BJ (cell line): ENCODE measurements around the gene EBI3. TPM values are rescaled to one million over a fixed set of nuclear protein-coding genes. Genes with fewer than 3 reads are reported as not detected.
A peak's percentile ranks its signal among the peaks of the same experiment; 100 is the strongest.
"Not testable (repeated sequence)": the region's sequence is repeated elsewhere in the genome, so short reads cannot be mapped to it uniquely, and the experiment has no call there.

ENCODE experiments used
- CTCF ChIA-PET: fragments of 350-600 bp; formaldehyde crosslinking; extraction: SDS; loops from one replicate; lab custom pipeline; 2021; ENCODE audit warnings: antibody characterized with exemption, inconsistent platforms; lab: Yijun Ruan, JAX
- POLR2A ChIA-PET: fragments of 300-600 bp; sonication (Branson Sonifier 250); formaldehyde crosslinking; extraction: SDS; loops from one replicate; lab custom pipeline; 2021; ENCODE audit warnings: antibody characterized with exemption; lab: Charles Lee
- DNase-seq: peaks from one replicate; pipeline ENCODE4 v3.0.0-alpha.2; 2011; ENCODE audit warnings: low read depth
- H3K27me3 ChIP-seq: 2 replicates; pipeline ENCODE4 v1.6.0; 2011; ENCODE audit warnings: low read length; ENCODE audit not compliant: control insufficient read depth, insufficient read depth
- H3K36me3 ChIP-seq: 2 replicates; pipeline ENCODE4 v1.5.1; 2011; ENCODE audit warnings: low read length; ENCODE audit not compliant: control insufficient read depth, insufficient read depth
- H3K4me3 ChIP-seq: 2 replicates; pipeline ENCODE4 v1.5.1; 2011; ENCODE audit warnings: low read depth, mild to moderate bottlenecking, control low read depth, low read length
- polyA plus RNA-seq: library from polyadenylated mRNA; depleted of rRNA; stranded (reverse); fragments of >200 nt; gene quantifications from 2 replicates; pipeline ENCODE4 v1.2.3, GENCODE V29; 2011
- TF ChIP-seq, protein P1 (sequence below): IDR thresholded peaks from 2 replicates; pipeline ENCODE4 v1.5.1; 2011; ENCODE audit warnings: low read depth, mild to moderate bottlenecking, control low read depth, inconsistent platforms, low read length, moderate library complexity; ENCODE audit not compliant: insufficient read depth

EBI3 gene
- polyA plus RNA-seq, 1 experiment = 1.2 TPM

DNA sequence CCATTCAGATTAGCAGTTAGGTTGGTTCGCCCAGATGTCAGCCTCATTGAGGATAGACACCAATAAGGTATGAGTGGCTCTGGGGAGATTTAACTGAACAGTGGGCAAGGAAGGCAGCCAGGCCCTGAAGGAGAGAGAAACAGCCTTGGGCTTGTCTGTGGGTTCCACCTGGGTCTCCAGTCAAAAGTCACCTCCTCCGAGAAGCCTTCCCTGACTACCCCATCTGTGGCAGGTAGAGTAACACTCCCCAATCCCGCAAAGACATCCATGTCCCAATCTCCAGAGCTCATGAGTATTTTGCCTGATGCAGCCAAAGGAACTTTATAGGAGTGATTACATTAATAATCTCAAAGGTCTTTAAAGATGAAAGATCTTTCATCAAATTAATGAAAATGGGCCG lies 9.5 kb downstream of the EBI3 start:
- no peaks in the 10 kb centered on the region for H3K27me3 ChIP-seq
- no peak overlapping the region for H3K4me3 ChIP-seq
- TF ChIP-seq, protein P1, sequence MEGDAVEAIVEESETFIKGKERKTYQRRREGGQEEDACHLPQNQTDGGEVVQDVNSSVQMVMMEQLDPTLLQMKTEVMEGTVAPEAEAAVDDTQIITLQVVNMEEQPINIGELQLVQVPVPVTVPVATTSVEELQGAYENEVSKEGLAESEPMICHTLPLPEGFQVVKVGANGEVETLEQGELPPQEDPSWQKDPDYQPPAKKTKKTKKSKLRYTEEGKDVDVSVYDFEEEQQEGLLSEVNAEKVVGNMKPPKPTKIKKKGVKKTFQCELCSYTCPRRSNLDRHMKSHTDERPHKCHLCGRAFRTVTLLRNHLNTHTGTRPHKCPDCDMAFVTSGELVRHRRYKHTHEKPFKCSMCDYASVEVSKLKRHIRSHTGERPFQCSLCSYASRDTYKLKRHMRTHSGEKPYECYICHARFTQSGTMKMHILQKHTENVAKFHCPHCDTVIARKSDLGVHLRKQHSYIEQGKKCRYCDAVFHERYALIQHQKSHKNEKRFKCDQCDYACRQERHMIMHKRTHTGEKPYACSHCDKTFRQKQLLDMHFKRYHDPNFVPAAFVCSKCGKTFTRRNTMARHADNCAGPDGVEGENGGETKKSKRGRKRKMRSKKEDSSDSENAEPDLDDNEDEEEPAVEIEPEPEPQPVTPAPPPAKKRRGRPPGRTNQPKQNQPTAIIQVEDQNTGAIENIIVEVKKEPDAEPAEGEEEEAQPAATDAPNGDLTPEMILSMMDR = no peak
- H3K36me3 ChIP-seq = no peaks in the 10 kb centered on the region
- CTCF ChIA-PET = interaction anchor here (0.6 kb wide), 1 partner anchor 1544 kb away, joined by 3 read pairs; no protein-coding TSS in a partner anchor
- POLR2A ChIA-PET = no interaction called here
- no peak for DNase-seq

DNA sequence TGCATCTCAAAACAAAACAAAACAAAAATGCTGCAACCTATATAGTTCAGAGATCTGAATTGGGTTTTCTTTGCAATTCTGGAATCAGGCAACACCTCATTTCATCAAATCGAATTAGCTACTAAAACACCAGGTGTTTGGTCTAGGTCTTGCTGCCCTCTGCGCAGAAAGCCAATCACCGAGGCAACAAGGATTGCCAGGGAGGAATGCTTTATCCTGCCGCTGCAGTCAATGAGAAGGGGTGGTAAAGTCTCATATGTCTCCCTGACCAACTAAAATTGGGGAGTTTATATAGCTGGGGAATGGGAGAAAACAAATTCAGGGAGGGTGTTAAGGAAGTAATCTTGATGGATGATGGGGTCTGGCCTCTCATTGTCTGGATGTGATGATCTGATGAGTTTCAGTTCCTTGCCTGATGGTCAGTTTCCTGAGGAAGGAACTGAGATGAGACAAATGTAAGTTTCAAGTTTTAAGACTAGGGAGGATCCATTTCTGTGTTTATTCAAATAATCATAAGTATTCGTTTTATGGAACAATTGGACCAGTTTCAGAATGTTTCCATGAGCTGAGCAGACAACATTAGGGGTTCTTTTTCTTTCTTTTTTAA lies 12.6 kb downstream of the EBI3 start:
- Histone ChIP-seq H3K27me3 (no peaks in the 10 kb centered on the region), H3K4me3 (no peak overlapping the region), H3K36me3 (no peaks in the 10 kb centered on the region)
- ChIA-PET POLR2A (no interaction called here), CTCF (interaction anchor here (0.7 kb wide), 1 partner anchor 9 kb away, joined by 3 read pairs; no protein-coding TSS in a partner anchor)
- no peak for DNase-seq
- TF ChIP-seq, protein P1 = no peak

DNA sequence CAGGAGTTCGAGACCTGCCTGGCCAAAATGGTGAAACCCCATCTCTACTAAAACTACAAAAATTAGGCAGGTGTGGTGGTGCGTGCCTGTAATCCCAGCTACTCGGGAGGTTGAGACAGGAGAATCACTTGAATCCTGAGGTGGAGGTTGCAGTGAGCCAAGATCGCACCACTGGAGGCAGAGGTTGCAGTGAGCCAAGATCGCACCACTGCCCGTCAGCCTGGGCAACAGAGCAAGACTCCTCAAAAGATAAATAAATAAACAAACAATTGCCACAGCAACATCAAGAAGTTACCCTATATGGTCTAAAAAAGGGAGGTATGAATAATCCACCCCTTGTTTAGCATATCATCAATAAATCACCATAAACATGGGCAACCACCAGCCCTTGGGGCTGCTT lies 16.6 kb downstream of the EBI3 start:
- H3K36me3 ChIP-seq, CTCF ChIA-PET, H3K4me3 ChIP-seq, H3K27me3 ChIP-seq, POLR2A ChIA-PET, DNase-seq: not testable (repeated sequence)

DNA sequence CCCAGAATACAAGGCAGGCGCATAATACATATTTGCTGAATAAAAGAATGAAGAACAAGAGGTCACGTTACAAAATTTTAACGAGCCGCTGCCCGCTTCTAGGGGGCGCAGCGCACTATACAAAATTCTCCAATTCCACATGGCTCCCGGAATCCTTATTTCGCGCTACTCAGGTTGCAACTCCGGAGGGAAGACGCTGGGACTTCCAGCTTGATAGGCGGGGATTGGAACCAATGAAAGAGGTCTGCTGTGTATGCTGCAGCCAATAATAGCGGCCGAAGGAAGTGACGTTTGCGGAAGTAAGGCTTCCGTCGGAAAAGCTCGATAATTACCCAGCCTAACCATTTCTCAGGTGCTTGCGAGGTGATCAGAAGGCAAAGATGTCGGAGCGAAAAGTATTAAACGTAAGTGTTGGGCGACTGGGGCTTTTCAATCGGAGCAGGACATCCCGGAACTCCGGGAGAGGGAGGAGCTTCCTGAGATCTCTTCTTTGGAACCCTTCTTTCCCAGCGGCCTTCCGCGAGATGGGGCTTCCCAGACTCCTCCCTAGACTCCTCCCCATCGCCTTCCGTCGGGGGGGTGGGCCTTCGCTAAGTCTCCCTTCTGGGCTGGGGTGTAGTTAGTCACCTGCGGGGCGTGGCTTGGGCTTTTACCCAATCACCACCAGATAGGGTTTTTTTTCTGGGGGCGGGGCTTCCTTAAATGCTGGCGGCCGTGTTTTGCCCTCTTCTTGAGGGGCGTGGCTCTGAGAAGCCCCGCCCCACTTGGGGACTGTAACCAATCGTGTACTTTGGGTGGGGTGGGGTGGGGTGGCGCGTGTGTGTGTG lies 17.7 kb downstream of the EBI3 start, which contains the start of gene YJU2:
Gene YJU2 (plus strand): TSS at position 314 of the 827 bp plus-strand sequence. CDS start 67 bp downstream, at position 381.
- Histone ChIP-seq H3K27me3 (no peaks in the 10 kb centered on the region), H3K36me3 (peaks cover 9% of the 10 kb centered on the region; the same call in 1 of the 2 replicates), H3K4me3 (peak within 1 kb of the TSS; percentile 86)
- peak; percentile 94 for DNase-seq
- POLR2A ChIA-PET = interaction anchor here (0.6 kb wide), 1 partner anchor 28 kb away, joined by 16 read pairs; no protein-coding TSS in a partner anchor
- CTCF ChIA-PET = interaction anchor here (0.6 to 1.1 kb wide), 8 partner anchors 13 to 278 kb away, joined by 3 to 5 read pairs (median 4); no protein-coding TSS in a partner anchor
- TF ChIP-seq, protein P1 = peak; percentile 61

DNA sequence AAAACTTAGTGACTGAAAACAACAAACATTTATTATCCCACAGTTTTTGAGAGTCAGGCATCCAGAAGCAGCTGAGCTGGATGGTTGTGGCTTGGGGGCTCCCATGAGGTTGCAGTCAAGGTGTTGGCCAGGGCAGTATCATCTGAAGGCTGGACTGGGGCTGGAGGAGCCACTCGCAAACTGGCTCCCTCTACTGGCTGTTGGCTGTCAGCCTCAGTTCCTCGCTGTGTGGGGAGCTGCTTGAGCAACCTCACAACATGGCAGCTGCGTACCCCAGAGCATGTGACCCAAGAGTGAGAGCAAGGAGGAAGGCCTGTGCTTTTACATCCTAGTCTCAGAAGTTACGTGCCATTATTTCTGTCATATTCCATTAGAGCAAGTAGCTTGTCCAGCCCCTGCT lies 27.2 kb downstream of the EBI3 start:
- peaks cover 23% of the 10 kb centered on the region for H3K36me3 ChIP-seq
- ChIA-PET CTCF (interaction anchor here (0.6 kb wide), 1 partner anchor 322 kb away, joined by 3 read pairs; no protein-coding TSS in a partner anchor), POLR2A (no interaction called here)
- TF ChIP-seq, protein P1 = peak; percentile 17; the same call in 1 of the 2 replicates
- no peaks in the 10 kb centered on the region for H3K27me3 ChIP-seq
- H3K4me3 ChIP-seq = no peak overlapping the region
- DNase-seq = no peak
